ENCODE results near the gene KIAA1217. TPM values are rescaled to one million over a fixed set of nuclear protein-coding genes. Genes with fewer than 3 reads are reported as not detected.
A peak's percentile ranks its signal among the peaks of the same experiment; 100 is the strongest.

KIAA1217 gene
- total RNA-seq, 1 donor from 2014 or later, result 121 TPM

DNA sequence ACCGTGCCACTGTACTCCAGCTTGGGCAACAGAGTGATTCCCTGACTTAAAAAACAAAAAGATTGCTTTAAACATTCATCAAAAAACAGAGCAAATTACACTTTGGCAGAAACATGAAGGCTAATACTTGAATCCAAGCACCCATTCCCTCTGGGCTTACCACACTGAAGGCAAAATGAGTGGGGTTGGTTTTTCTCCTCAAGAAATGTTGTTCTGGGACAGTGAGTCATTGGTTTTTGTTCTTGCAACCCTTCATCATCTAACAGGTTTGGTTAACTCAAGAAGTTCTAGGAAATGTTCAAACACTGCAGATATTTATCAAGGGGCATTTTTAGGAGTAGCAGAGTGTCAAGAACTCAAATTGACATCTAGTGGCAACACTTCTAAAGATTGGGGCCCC is 60.5 kb downstream of the KIAA1217 start:
- H3K4me1 Mint-ChIP-seq (ENCODE audit: low read depth), result peaks cover 12% of the 10 kb centered on the region
- no peak overlapping the region for H3K4me3 Mint-ChIP-seq (ENCODE audit: low read depth)
- H3K9me3 Mint-ChIP-seq (ENCODE audit: low read depth), result peaks cover 5% of the 10 kb centered on the region
- H3K27ac Mint-ChIP-seq, result no peak overlapping the region
- DNase-seq (ENCODE audit: low spot score, unreplicated experiment), result no peak
- H3K27me3 Mint-ChIP-seq, result no peaks in the 10 kb centered on the region
- TF ChIP-seq, protein P1, sequence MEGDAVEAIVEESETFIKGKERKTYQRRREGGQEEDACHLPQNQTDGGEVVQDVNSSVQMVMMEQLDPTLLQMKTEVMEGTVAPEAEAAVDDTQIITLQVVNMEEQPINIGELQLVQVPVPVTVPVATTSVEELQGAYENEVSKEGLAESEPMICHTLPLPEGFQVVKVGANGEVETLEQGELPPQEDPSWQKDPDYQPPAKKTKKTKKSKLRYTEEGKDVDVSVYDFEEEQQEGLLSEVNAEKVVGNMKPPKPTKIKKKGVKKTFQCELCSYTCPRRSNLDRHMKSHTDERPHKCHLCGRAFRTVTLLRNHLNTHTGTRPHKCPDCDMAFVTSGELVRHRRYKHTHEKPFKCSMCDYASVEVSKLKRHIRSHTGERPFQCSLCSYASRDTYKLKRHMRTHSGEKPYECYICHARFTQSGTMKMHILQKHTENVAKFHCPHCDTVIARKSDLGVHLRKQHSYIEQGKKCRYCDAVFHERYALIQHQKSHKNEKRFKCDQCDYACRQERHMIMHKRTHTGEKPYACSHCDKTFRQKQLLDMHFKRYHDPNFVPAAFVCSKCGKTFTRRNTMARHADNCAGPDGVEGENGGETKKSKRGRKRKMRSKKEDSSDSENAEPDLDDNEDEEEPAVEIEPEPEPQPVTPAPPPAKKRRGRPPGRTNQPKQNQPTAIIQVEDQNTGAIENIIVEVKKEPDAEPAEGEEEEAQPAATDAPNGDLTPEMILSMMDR (IDR thresholded peaks at IDR 0.05; ENCODE audit: unreplicated experiment), result no peak
- H3K36me3 Mint-ChIP-seq (ENCODE audit: insufficient read depth), result peaks cover 29% of the 10 kb centered on the region

- Mint-ChIP-seq H3K27ac (no peak overlapping the region), H3K36me3 (ENCODE audit: insufficient read depth) (peaks cover 21% of the 10 kb centered on the region), H3K4me1 (ENCODE audit: low read depth) (peaks cover 10% of the 10 kb centered on the region), H3K9me3 (ENCODE audit: low read depth) (no peaks in the 10 kb centered on the region), H3K4me3 (ENCODE audit: low read depth) (no peak overlapping the region), H3K27me3 (no peaks in the 10 kb centered on the region)
- no peak for DNase-seq (ENCODE audit: low spot score, unreplicated experiment)
- TF ChIP-seq, protein P1 (IDR thresholded peaks at IDR 0.05; ENCODE audit: unreplicated experiment), result no peak
Measured at GRCh38 chr10:24272374-24272773, 63.4 kb downstream of the KIAA1217 start.

DNA sequence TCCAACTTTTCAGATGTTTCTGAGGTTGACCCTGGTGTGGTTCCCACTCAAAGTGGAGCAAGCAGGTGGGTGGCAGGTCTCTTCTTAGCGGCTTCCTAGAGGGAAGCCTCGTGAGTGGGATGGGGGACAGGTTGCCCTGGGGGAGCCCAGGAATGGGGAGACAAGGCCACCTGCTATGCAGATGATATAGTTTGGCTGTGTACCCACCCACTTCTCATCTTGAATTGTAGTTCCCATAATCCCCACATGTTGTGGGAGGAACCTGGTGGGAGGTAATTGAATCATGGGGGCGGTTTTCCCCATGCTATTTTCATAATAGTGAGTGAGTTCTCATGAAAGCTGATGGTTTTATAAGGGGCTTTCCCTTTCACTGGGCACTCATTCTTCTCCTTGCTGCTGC is 68.3 kb downstream of the KIAA1217 start:
- H3K27me3 Mint-ChIP-seq, result no peaks in the 10 kb centered on the region
- TF ChIP-seq, protein P1 (IDR thresholded peaks at IDR 0.05; ENCODE audit: unreplicated experiment), result no peak
- peaks cover 5% of the 10 kb centered on the region for H3K9me3 Mint-ChIP-seq (ENCODE audit: low read depth)
- peak overlapping the region; percentile 86 for H3K27ac Mint-ChIP-seq
- peaks cover 31% of the 10 kb centered on the region for H3K36me3 Mint-ChIP-seq (ENCODE audit: insufficient read depth)
- peaks cover 18% of the 10 kb centered on the region for H3K4me1 Mint-ChIP-seq (ENCODE audit: low read depth)
- H3K4me3 Mint-ChIP-seq (ENCODE audit: low read depth), result no peak overlapping the region
- no peak for DNase-seq (ENCODE audit: low spot score, unreplicated experiment)

DNA sequence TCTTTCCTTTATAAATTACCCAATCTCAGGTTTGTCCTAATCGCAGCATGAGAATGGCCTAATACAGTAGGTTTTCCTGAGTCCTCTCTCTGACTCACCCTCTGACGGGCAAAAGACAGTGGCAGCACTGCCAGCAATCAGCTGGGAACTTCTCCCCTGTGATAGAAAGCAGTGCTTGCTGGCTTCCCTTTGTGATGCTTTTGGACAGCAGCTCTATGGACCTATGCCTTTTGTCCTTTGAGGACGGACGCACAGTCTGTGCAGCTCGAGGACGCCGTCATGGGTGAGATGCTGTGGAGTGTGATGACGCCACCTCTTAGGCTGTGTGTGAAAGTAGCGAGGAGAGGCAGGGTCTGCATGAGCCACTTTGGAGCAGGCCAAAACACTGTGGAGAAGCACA is 68.8 kb downstream of the KIAA1217 start:
- DNase-seq (ENCODE audit: low spot score, unreplicated experiment), result no peak
- Mint-ChIP-seq H3K4me1 (ENCODE audit: low read depth) (peaks cover 16% of the 10 kb centered on the region), H3K27me3 (no peaks in the 10 kb centered on the region), H3K27ac (peak overlapping the region; percentile 80), H3K4me3 (ENCODE audit: low read depth) (no peak overlapping the region), H3K9me3 (ENCODE audit: low read depth) (peaks cover 5% of the 10 kb centered on the region), H3K36me3 (ENCODE audit: insufficient read depth) (peaks cover 34% of the 10 kb centered on the region)
- TF ChIP-seq, protein P1 (IDR thresholded peaks at IDR 0.05; ENCODE audit: unreplicated experiment), result no peak

DNA sequence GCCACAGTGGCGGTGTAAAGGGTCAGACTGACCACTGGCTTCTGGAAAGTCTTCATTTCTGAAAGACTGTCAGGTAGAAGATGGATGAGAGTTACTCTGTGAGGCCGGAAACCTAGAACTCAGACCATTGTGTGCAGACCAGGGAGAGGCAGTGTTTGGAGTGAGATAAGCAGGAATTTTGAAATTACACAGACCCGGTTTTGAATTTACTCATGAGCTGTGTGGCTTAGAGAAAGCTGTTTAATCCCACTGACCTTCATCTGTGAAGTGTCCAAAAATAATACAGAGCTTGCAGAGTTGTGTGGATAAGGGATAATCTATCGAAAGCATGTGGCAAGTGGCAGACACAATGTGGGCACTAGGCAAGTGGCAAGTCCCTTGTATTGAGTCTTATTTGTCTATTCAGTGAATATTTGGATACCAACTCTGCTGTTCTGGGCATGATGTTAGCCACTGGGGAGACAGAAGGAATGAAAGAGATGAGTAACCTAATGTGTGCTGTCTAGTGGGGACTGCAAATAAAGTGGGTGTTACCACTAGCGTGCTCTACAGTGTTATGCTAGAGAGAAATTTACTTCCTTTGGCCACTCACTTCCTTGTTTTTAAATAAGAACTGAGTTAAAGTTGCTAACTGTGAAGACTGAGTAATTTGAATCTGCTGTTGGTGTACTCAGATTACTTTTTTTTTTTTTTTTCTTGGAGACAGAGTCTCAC is 69.4 kb downstream of the KIAA1217 start:
- Mint-ChIP-seq H3K36me3 (ENCODE audit: insufficient read depth) (peaks cover 36% of the 10 kb centered on the region), H3K9me3 (ENCODE audit: low read depth) (peaks cover 5% of the 10 kb centered on the region), H3K4me1 (ENCODE audit: low read depth) (peaks cover 16% of the 10 kb centered on the region), H3K27ac (peak overlapping the region; percentile 80), H3K27me3 (no peaks in the 10 kb centered on the region), H3K4me3 (ENCODE audit: low read depth) (no peak overlapping the region)
- no peak for DNase-seq (ENCODE audit: low spot score, unreplicated experiment)
- TF ChIP-seq, protein P1 (IDR thresholded peaks at IDR 0.05; ENCODE audit: unreplicated experiment), result no peak

Data from progenitor cell of endocrine pancreas (in vitro differentiated cells).